IgD-negative memory B cell (primary cell): ENCODE data around the gene PWWP2B. TPM values are rescaled to one million over a fixed set of nuclear protein-coding genes. Genes with fewer than 3 reads are reported as not detected.
A peak's percentile ranks its signal among the peaks of the same experiment; 100 is the strongest.

Experiments
- H3K27ac Mint-ChIP-seq, 3 donors: one replicate each; pipeline ENCODE4 v1.8.0; 2020 to 2022; ENCODE audit warnings: mild to moderate bottlenecking in 3 of 3, mixed read lengths in 3 of 3, moderate library complexity in 1 of 3
- H3K27me3 Mint-ChIP-seq: one replicate; pipeline ENCODE4 v1.8.0; 2021; ENCODE audit warnings: mixed read lengths
- H3K36me3 Mint-ChIP-seq: one replicate; pipeline ENCODE4 v1.8.0; 2020; ENCODE audit warnings: mild to moderate bottlenecking, mixed read lengths
- H3K4me1 Mint-ChIP-seq, 3 donors: one replicate each; pipeline ENCODE4 v1.8.0; 2020 to 2022; ENCODE audit warnings: mixed read lengths in 3 of 3, mild to moderate bottlenecking in 1 of 3
- H3K4me3 Mint-ChIP-seq, 4 donors: one replicate each; pipeline ENCODE4 v1.8.0; 2020 to 2022; ENCODE audit warnings: mild to moderate bottlenecking in 4 of 4, mixed read lengths in 4 of 4, moderate library complexity in 3 of 4
- H3K9me3 Mint-ChIP-seq, 3 donors: one replicate each; pipeline ENCODE4 v1.8.0; 2020 to 2021; ENCODE audit warnings: mixed read lengths in 3 of 3, mild to moderate bottlenecking in 1 of 3
- polyA plus RNA-seq: library from polyadenylated mRNA; unstranded; fragments of 300-500 nt; fragmentation: Illumina TruSeq; gene quantifications from one replicate; pipeline ENCODE4 v1.2.3, GENCODE V29; 2021

Gene PWWP2B
- polyA plus RNA-seq, 1 donor from 2014 or later = 9.0 TPM

GRCh38 chr10:132400547-132401151 is 3.6 kb downstream of the PWWP2B start:
- H3K27ac Mint-ChIP-seq = peak overlapping the region; percentile 19 to 99 (median 76)
- H3K4me1 Mint-ChIP-seq = peaks cover 15 to 22% (median 19%) of the 10 kb centered on the region in 3 donors
- H3K27me3 Mint-ChIP-seq = peaks cover 2% of the 10 kb centered on the region
- peak overlapping the region in 2 of 4 donors; percentile 86 to 97 for H3K4me3 Mint-ChIP-seq
- no peaks in the 10 kb centered on the region for H3K36me3 Mint-ChIP-seq
- H3K9me3 Mint-ChIP-seq = no peaks in the 10 kb centered on the region

- Mint-ChIP-seq H3K27ac (peak overlapping the region in 2 of 3 donors; percentile 85 to 91), H3K27me3 (peaks cover 2% of the 10 kb centered on the region), H3K4me1 (peaks cover 15 to 22% (median 21%) of the 10 kb centered on the region in 3 donors), H3K36me3 (no peaks in the 10 kb centered on the region), H3K4me3 (peak overlapping the region in 3 of 4 donors; percentile 28 to 97 (median 76)), H3K9me3 (no peaks in the 10 kb centered on the region)
Observed at GRCh38 chr10:132401401-132402118, 4.6 kb downstream of the PWWP2B start.

- Mint-ChIP-seq H3K4me3 (peak overlapping the region in 1 of 4 donors; percentile 67), H3K27me3 (no peaks in the 10 kb centered on the region), H3K9me3 (no peaks in the 10 kb centered on the region), H3K36me3 (no peaks in the 10 kb centered on the region), H3K27ac (peak overlapping the region in 2 of 3 donors; percentile 89 to 92), H3K4me1 (peaks cover 11 to 24% (median 23%) of the 10 kb centered on the region in 3 donors)
Observed at GRCh38 chr10:132402781-132403241, 5.8 kb downstream of the PWWP2B start.

GRCh38 chr10:132403511-132404168 is 6.6 kb downstream of the PWWP2B start:
- H3K27me3 Mint-ChIP-seq = no peaks in the 10 kb centered on the region
- peak overlapping the region in 2 of 3 donors; percentile 46 to 92 for H3K27ac Mint-ChIP-seq
- no peaks in the 10 kb centered on the region for H3K9me3 Mint-ChIP-seq
- no peaks in the 10 kb centered on the region for H3K36me3 Mint-ChIP-seq
- peaks cover 7 to 22% (median 21%) of the 10 kb centered on the region in 3 donors for H3K4me1 Mint-ChIP-seq
- H3K4me3 Mint-ChIP-seq = peak overlapping the region in 2 of 4 donors; percentile 33 to 67

- Mint-ChIP-seq H3K27me3 (no peaks in the 10 kb centered on the region), H3K36me3 (no peaks in the 10 kb centered on the region), H3K4me3 (no peak overlapping the region), H3K4me1 (peaks cover 7 to 21% (median 20%) of the 10 kb centered on the region in 3 donors), H3K9me3 (no peaks in the 10 kb centered on the region), H3K27ac (peak overlapping the region in 1 of 3 donors; percentile 16)
Observed at GRCh38 chr10:132404169-132404880, 7.3 kb downstream of the PWWP2B start.

- no peak overlapping the region for H3K27ac Mint-ChIP-seq
- H3K36me3 Mint-ChIP-seq = no peaks in the 10 kb centered on the region
- H3K27me3 Mint-ChIP-seq = no peaks in the 10 kb centered on the region
- no peak overlapping the region for H3K4me3 Mint-ChIP-seq
- H3K4me1 Mint-ChIP-seq = peaks cover 7 to 19% (median 14%) of the 10 kb centered on the region in 3 donors
- H3K9me3 Mint-ChIP-seq = no peaks in the 10 kb centered on the region
Observed at GRCh38 chr10:132404911-132405462, 8.0 kb downstream of the PWWP2B start.

GRCh38 chr10:132405463-132405991 is 8.5 kb downstream of the PWWP2B start:
- H3K36me3 Mint-ChIP-seq = no peaks in the 10 kb centered on the region
- H3K27me3 Mint-ChIP-seq = no peaks in the 10 kb centered on the region
- H3K4me3 Mint-ChIP-seq = no peak overlapping the region
- H3K9me3 Mint-ChIP-seq = no peaks in the 10 kb centered on the region
- peak overlapping the region in 2 of 3 donors; percentile 10 to 56 for H3K27ac Mint-ChIP-seq
- peaks cover 6 to 18% (median 12%) of the 10 kb centered on the region in 3 donors for H3K4me1 Mint-ChIP-seq

- H3K9me3 Mint-ChIP-seq = no peaks in the 10 kb centered on the region
- peak overlapping the region; percentile 10 to 67 (median 56) for H3K27ac Mint-ChIP-seq
- H3K4me3 Mint-ChIP-seq = peak overlapping the region in 2 of 4 donors; percentile 7 to 81
- no peaks in the 10 kb centered on the region for H3K36me3 Mint-ChIP-seq
- no peaks in the 10 kb centered on the region for H3K27me3 Mint-ChIP-seq
- peaks cover 3 to 16% (median 9%) of the 10 kb centered on the region in 3 donors for H3K4me1 Mint-ChIP-seq
Observed at GRCh38 chr10:132406181-132406580, 9.2 kb downstream of the PWWP2B start.

GRCh38 chr10:132406750-132407149 is 9.8 kb downstream of the PWWP2B start:
- Mint-ChIP-seq H3K9me3 (no peaks in the 10 kb centered on the region), H3K27ac (peak overlapping the region in 2 of 3 donors; percentile 56 to 67)

GRCh38 chr10:132407243-132407746 is 10.3 kb downstream of the PWWP2B start:
- H3K9me3 Mint-ChIP-seq = no peaks in the 10 kb centered on the region
- H3K4me1 Mint-ChIP-seq = peaks cover 1 to 13% (median 12%) of the 10 kb centered on the region in 3 donors
- peak overlapping the region in 2 of 3 donors; percentile 58 to 86 for H3K27ac Mint-ChIP-seq
- H3K27me3 Mint-ChIP-seq = no peaks in the 10 kb centered on the region
- H3K36me3 Mint-ChIP-seq = no peaks in the 10 kb centered on the region
- peak overlapping the region; percentile 16 to 78 (median 60) for H3K4me3 Mint-ChIP-seq

More at GRCh38 chr10:132406750-132407149, 9.8 kb downstream of the PWWP2B start:
- Mint-ChIP-seq H3K36me3 (no peaks in the 10 kb centered on the region), H3K27me3 (no peaks in the 10 kb centered on the region), H3K4me3 (no peak overlapping the region), H3K4me1 (peaks cover 3 to 15% (median 12%) of the 10 kb centered on the region in 3 donors)

- peak overlapping the region; percentile 58 to 86 (median 84) for H3K27ac Mint-ChIP-seq
- no peaks in the 10 kb centered on the region for H3K36me3 Mint-ChIP-seq
- no peaks in the 10 kb centered on the region for H3K27me3 Mint-ChIP-seq
- no peaks in the 10 kb centered on the region for H3K9me3 Mint-ChIP-seq
- H3K4me1 Mint-ChIP-seq = peaks cover 0 to 11% (median 10%) of the 10 kb centered on the region in 3 donors
- H3K4me3 Mint-ChIP-seq = peak overlapping the region; percentile 16 to 78 (median 70)
Observed at GRCh38 chr10:132407846-132408278, 10.9 kb downstream of the PWWP2B start.

- Mint-ChIP-seq H3K36me3 (no peaks in the 10 kb centered on the region), H3K27ac (peak overlapping the region; percentile 47 to 58 (median 53)), H3K9me3 (no peaks in the 10 kb centered on the region), H3K27me3 (no peaks in the 10 kb centered on the region), H3K4me3 (peak overlapping the region in 2 of 4 donors; percentile 63 to 76), H3K4me1 (peaks cover 0 to 10% (median 10%) of the 10 kb centered on the region in 3 donors)
Observed at GRCh38 chr10:132408367-132408781, 11.4 kb downstream of the PWWP2B start.

GRCh38 chr10:132408823-132409666 is 12.0 kb downstream of the PWWP2B start:
- Mint-ChIP-seq H3K4me1 (peaks cover 0 to 10% (median 10%) of the 10 kb centered on the region in 3 donors), H3K36me3 (no peaks in the 10 kb centered on the region), H3K4me3 (peak overlapping the region in 1 of 4 donors; percentile 79), H3K9me3 (no peaks in the 10 kb centered on the region), H3K27me3 (no peaks in the 10 kb centered on the region), H3K27ac (peak overlapping the region in 2 of 3 donors; percentile 47 to 73)
